ENCODE results near the gene MYO5B.
A peak's percentile ranks its signal among the peaks of the same experiment; 100 is the strongest.

The MYO5B gene

DNA sequence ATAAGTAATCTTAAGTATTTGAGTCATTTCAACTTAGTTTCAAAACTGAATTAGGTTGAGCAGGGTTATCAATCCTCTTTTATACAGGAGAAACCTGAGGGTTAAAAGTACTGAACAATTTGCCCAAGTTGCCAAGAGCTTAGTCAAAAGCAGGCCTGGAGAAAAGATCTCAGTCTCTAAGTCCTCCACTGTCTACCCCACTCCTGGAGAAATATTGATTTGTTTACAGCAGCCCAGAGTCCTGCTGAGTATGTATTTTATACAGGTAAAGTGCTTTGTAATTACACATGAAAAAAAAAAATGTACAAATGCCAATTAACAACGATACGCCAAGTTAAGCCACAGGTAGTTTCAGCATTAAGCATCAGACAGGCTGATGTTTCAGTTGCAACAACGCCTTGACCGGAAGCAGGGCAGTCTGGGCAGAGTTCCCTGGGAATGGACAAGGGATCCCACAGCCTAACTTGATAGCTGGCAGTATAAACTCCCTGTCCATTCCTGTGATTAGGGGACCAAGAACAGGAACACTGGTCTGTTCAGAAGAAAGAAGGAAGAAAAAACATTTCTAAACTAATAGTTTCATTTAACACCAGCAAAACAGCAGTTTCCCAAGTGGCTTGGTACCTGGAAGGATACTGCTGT is 132.9 kb downstream of the MYO5B start:
- TF ChIP-seq, protein P1, sequence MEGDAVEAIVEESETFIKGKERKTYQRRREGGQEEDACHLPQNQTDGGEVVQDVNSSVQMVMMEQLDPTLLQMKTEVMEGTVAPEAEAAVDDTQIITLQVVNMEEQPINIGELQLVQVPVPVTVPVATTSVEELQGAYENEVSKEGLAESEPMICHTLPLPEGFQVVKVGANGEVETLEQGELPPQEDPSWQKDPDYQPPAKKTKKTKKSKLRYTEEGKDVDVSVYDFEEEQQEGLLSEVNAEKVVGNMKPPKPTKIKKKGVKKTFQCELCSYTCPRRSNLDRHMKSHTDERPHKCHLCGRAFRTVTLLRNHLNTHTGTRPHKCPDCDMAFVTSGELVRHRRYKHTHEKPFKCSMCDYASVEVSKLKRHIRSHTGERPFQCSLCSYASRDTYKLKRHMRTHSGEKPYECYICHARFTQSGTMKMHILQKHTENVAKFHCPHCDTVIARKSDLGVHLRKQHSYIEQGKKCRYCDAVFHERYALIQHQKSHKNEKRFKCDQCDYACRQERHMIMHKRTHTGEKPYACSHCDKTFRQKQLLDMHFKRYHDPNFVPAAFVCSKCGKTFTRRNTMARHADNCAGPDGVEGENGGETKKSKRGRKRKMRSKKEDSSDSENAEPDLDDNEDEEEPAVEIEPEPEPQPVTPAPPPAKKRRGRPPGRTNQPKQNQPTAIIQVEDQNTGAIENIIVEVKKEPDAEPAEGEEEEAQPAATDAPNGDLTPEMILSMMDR (IDR thresholded peaks at IDR 0.05; ENCODE audit: unreplicated experiment in 3 of 3): no peak
- H3K27ac Mint-ChIP-seq: no peak overlapping the region
- H3K4me3 Mint-ChIP-seq: no peak overlapping the region
- H3K4me1 Mint-ChIP-seq: peaks cover 6% of the 10 kb centered on the region
- no peaks in the 10 kb centered on the region for H3K36me3 Mint-ChIP-seq (ENCODE audit: low read depth)
- peaks cover 15% of the 10 kb centered on the region for H3K27me3 Mint-ChIP-seq (ENCODE audit: low read depth)
- H3K9me3 Mint-ChIP-seq: no peaks in the 10 kb centered on the region

DNA sequence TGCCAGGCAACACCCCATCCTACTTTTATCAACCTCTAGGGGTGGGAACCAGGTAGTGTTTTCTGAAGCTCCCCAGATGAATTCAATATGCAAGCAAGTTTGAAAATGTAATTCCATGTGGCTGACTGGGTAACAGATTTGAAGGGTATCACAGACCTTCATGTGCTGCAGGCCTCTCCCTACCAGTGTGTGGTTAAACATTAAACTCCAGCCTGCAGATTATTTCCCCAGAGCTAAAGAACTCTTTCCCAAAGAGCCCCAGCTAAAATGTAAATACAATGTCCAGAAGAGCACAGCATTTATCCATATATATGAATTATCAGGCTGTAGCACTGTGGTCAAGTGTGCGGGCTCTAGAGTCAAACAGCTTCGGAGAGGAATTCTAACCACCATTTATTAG is 134.1 kb downstream of the MYO5B start:
- peaks cover 6% of the 10 kb centered on the region for H3K4me1 Mint-ChIP-seq
- peak overlapping the region; percentile 40 to 81 (median 59) for H3K27ac Mint-ChIP-seq
- TF ChIP-seq, protein P1 (IDR thresholded peaks at IDR 0.05; ENCODE audit: unreplicated experiment in 3 of 3): no peak
- H3K4me3 Mint-ChIP-seq: no peak overlapping the region
- H3K9me3 Mint-ChIP-seq: no peaks in the 10 kb centered on the region
- no peaks in the 10 kb centered on the region for H3K36me3 Mint-ChIP-seq (ENCODE audit: low read depth)
- peaks cover 15% of the 10 kb centered on the region for H3K27me3 Mint-ChIP-seq (ENCODE audit: low read depth)

DNA sequence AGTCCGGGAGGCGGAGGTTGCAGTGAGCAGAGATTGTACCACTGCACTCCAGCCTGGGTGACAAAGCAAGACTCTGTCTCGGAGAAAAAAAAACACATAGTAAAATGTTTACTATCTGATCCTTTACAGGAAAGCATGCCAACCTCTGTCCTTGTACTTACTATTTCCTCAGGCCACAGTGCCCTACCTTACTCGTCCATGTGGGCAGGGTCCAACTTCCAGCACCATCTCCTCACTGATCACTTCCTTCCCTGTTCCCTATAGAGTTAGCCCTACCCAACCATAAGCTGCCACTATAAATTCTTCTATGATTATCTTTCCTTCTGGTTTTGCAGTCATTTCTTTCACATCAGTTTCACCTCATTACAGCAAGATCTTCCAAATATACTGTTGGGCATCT is 136.2 kb downstream of the MYO5B start:
- Mint-ChIP-seq H3K27ac (no peak overlapping the region), H3K36me3 (ENCODE audit: low read depth) (no peaks in the 10 kb centered on the region), H3K9me3 (no peaks in the 10 kb centered on the region), H3K4me3 (no peak overlapping the region), H3K4me1 (peaks cover 6% of the 10 kb centered on the region), H3K27me3 (ENCODE audit: low read depth) (peaks cover 11% of the 10 kb centered on the region)
- TF ChIP-seq, protein P1 (IDR thresholded peaks at IDR 0.05; ENCODE audit: unreplicated experiment in 3 of 3): no peak

DNA sequence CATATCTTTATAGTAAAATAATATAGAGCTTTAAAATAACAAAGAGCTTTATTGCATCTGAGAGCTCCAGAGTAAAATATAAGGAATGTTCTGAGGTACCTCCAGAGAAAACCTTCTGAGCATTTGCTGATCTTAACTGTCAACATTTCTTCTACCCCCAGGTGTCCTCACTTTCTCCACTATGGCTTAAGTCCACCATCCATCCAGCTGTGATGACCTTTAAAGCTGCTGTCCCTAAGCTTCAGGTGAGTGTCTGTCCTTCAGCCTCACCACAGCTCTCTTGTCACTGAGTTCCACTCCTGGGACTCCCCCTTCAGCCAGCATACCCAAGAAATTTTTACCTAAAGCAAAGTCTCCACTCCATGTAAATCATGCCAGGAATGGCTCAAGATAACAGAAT is 137.9 kb downstream of the MYO5B start:
- Mint-ChIP-seq H3K27ac (no peak overlapping the region), H3K36me3 (ENCODE audit: low read depth) (no peaks in the 10 kb centered on the region), H3K9me3 (no peaks in the 10 kb centered on the region), H3K27me3 (ENCODE audit: low read depth) (peaks cover 9% of the 10 kb centered on the region), H3K4me1 (peaks cover 6% of the 10 kb centered on the region), H3K4me3 (no peak overlapping the region)
- TF ChIP-seq, protein P1 (IDR thresholded peaks at IDR 0.05; ENCODE audit: unreplicated experiment in 3 of 3): no peak

DNA sequence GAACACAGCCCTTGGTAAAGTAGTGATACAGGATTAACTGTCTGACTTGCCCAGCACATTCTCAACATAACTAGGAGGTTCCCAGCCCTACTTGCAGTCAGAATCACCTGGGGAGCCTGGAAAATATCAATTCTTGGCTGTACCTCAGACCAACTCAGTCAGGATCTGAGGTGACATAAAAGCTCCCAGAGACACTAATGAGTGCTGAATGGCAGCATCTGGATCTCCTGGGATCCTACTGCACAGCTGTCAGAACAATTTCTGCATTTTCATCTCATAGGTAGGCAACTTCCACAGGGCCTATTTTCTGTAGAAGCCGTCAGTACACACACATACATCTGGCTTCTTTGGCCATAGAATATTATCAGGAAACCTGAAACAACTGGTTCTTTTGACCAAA is 138.8 kb downstream of the MYO5B start:
- Mint-ChIP-seq H3K9me3 (peaks cover 2% of the 10 kb centered on the region), H3K4me1 (peaks cover 6% of the 10 kb centered on the region), H3K36me3 (ENCODE audit: low read depth) (peaks cover 4% of the 10 kb centered on the region), H3K27me3 (ENCODE audit: low read depth) (peaks cover 9% of the 10 kb centered on the region), H3K4me3 (no peak overlapping the region), H3K27ac (no peak overlapping the region)
- TF ChIP-seq, protein P1 (IDR thresholded peaks at IDR 0.05; ENCODE audit: unreplicated experiment in 3 of 3): no peak

DNA sequence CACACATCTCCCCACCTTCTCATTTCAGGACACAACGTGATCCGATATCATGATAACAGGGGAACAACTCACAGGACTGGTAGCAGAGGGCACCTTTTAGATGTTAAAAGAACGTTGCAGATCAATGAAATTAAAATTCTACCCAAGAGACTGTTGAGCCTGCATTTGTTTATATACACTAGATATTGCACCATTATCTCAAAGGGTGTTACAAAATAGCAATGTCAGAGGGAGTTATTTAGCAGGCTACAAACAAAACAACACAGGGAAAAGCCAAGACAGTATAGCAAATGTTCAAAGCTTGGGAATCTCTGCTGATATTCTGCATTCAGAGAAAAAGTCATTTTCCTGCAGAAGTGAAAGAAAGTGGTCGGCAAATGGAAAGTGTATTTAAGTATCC is 139.5 kb downstream of the MYO5B start:
- TF ChIP-seq, protein P1 (IDR thresholded peaks at IDR 0.05; ENCODE audit: unreplicated experiment in 3 of 3): no peak
- H3K9me3 Mint-ChIP-seq: peaks cover 2% of the 10 kb centered on the region
- peaks cover 9% of the 10 kb centered on the region for H3K27me3 Mint-ChIP-seq (ENCODE audit: low read depth)
- no peak overlapping the region for H3K4me3 Mint-ChIP-seq
- no peak overlapping the region for H3K27ac Mint-ChIP-seq
- peaks cover 4% of the 10 kb centered on the region for H3K36me3 Mint-ChIP-seq (ENCODE audit: low read depth)
- H3K4me1 Mint-ChIP-seq: peaks cover 6% of the 10 kb centered on the region
